ENCODE data around the gene IRF3.

The IRF3 gene

GRCh38 chr19:49690656-49691242, 25.1 kb upstream of the IRF3 start, which contains the start of gene CPT1C:
Gene CPT1C, plus strand, starts transcription at chr19:49691116. Its CDS starts 1,137 bp downstream, at chr19:49692253.
- ATAC-seq (ENCODE audit: low read depth) (peak; percentile 77), DNase-seq (ENCODE audit: low spot score) (peak; percentile 85)
- Histone ChIP-seq H3K27ac (ENCODE audit: poor library complexity, severe bottlenecking) (peak within 1 kb of the TSS; percentile 29), H3K4me1 (ENCODE audit: insufficient read depth, poor library complexity, severe bottlenecking) (no peaks in the 10 kb centered on the region), H3K9me3 (ENCODE audit: severe bottlenecking) (no peaks in the 10 kb centered on the region), H3K27me3 (ENCODE audit: insufficient read depth, poor library complexity, severe bottlenecking) (no peaks in the 10 kb centered on the region), H3K36me3 (ENCODE audit: low read depth) (peaks cover 13% of the 10 kb centered on the region), H3K4me3 (ENCODE audit: severe bottlenecking) (peak within 1 kb of the TSS; percentile 40)
- TF ChIP-seq CTCF (IDR thresholded peaks at IDR 0.05; ENCODE audit: poor library complexity, severe bottlenecking): no peak

DNA sequence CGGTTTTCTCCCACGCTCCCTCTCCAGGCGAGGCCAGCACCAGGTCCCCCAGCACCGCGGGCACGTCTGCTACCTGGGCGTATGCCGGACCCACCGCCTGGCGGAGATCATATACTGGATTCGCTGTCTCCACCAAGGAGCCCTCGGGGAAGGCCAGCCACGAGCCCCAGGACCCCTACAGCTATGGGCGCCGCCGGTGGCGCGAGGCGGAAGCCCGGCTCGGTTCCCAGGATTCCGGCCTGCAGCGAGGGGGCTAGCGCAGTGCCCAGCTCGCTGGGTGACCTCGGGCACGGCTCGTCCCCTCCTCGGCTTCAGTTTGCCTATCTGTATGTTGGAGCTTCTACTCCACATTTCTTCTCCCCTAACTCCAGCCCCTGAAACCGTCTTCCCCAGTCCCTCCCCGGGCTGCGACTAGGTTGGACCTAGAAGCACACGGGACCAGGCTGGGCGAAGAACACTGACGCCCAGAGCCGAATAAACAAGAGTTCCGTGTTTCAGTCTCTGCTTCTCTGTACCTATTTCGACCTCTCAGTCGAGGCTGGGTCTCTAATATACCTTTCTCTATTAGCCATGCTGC, 24.5 kb upstream of the IRF3 start:
- ATAC-seq (ENCODE audit: low read depth): peak; percentile 4; the same call in 2 of the 3 replicates
- Histone ChIP-seq H3K27ac (ENCODE audit: poor library complexity, severe bottlenecking) (peak overlapping the region; percentile 29), H3K4me1 (ENCODE audit: insufficient read depth, poor library complexity, severe bottlenecking) (no peaks in the 10 kb centered on the region), H3K9me3 (ENCODE audit: severe bottlenecking) (no peaks in the 10 kb centered on the region), H3K4me3 (ENCODE audit: severe bottlenecking) (peak overlapping the region; percentile 40), H3K36me3 (ENCODE audit: low read depth) (peaks cover 13% of the 10 kb centered on the region), H3K27me3 (ENCODE audit: insufficient read depth, poor library complexity, severe bottlenecking) (no peaks in the 10 kb centered on the region)
- peak; percentile 33 for TF ChIP-seq CTCF (IDR thresholded peaks at IDR 0.05; ENCODE audit: poor library complexity, severe bottlenecking)
- no peak for DNase-seq (ENCODE audit: low spot score)

- peak; percentile 62 for TF ChIP-seq CTCF (IDR thresholded peaks at IDR 0.05; ENCODE audit: poor library complexity, severe bottlenecking)
- Histone ChIP-seq H3K27me3 (ENCODE audit: insufficient read depth, poor library complexity, severe bottlenecking) (no peaks in the 10 kb centered on the region), H3K9me3 (ENCODE audit: severe bottlenecking) (no peaks in the 10 kb centered on the region), H3K27ac (ENCODE audit: poor library complexity, severe bottlenecking) (peak within 1 kb of the TSS; percentile 29), H3K4me3 (ENCODE audit: severe bottlenecking) (peak within 1 kb of the TSS; percentile 40), H3K36me3 (ENCODE audit: low read depth) (peaks cover 21% of the 10 kb centered on the region), H3K4me1 (ENCODE audit: insufficient read depth, poor library complexity, severe bottlenecking) (no peaks in the 10 kb centered on the region)
- DNase-seq (ENCODE audit: low spot score) (peak; percentile 68), ATAC-seq (ENCODE audit: low read depth) (peak; percentile 30)
Observed at GRCh38 chr19:49689133-49690078, 23.7 kb upstream of the IRF3 start, which contains the start of gene ADM5. Gene ADM5, plus strand, starts transcription at chr19:49689594. Its CDS starts 244 bp downstream, at chr19:49689838.

DNA sequence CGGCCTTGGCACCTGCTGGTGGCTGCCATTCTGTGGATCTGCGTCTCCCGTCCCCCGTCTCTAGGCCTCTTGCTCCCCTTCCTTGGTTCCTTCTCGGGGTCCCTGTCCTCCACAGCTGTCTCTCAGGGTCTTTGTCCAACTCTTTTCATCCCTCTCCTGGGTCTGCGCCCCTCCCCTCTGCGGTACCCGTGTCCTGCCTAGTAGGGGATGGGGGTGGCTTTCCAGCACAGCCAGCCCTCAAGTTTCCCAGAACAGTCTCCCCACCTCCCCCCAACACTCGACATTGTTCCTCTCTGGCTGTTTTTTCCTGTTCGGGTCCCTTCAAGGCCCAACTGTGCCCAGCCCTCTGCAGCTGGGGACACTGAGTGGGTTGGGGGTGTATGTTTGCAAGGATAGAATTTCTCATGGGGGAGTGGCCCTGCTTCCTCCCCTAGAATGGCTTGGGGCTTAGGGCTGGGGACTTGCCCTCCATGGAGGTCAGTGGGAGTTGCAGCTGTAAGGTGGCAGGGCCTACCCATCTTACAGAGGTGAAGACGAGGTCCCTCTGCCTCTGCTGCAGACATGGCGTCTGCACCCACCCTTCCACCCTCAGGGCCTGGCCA, 23.0 kb upstream of the IRF3 start:
- ATAC-seq (ENCODE audit: low read depth) (no peak), DNase-seq (ENCODE audit: low spot score) (no peak)
- Histone ChIP-seq H3K9me3 (ENCODE audit: severe bottlenecking) (no peaks in the 10 kb centered on the region), H3K27ac (ENCODE audit: poor library complexity, severe bottlenecking) (no peak overlapping the region), H3K27me3 (ENCODE audit: insufficient read depth, poor library complexity, severe bottlenecking) (no peaks in the 10 kb centered on the region), H3K4me3 (ENCODE audit: severe bottlenecking) (no peak overlapping the region), H3K36me3 (ENCODE audit: low read depth) (peaks cover 29% of the 10 kb centered on the region), H3K4me1 (ENCODE audit: insufficient read depth, poor library complexity, severe bottlenecking) (no peaks in the 10 kb centered on the region)
- TF ChIP-seq CTCF (IDR thresholded peaks at IDR 0.05; ENCODE audit: poor library complexity, severe bottlenecking): no peak
